HEK293T (cell line): ENCODE measurements around the gene RNU5B-1.

ENCODE experiments used
- L3MBTL2 ChIP-seq: fragments of 450-650 bp; conservative IDR thresholded peaks from 2 replicates; pipeline ENCODE4 v1.6.1; 2016; ENCODE audit warnings: mild to moderate bottlenecking
- SP1 ChIP-seq: fragments of 450-650 bp; IDR thresholded peaks from 2 replicates; pipeline ENCODE4 v1.6.1; 2017

DNA sequence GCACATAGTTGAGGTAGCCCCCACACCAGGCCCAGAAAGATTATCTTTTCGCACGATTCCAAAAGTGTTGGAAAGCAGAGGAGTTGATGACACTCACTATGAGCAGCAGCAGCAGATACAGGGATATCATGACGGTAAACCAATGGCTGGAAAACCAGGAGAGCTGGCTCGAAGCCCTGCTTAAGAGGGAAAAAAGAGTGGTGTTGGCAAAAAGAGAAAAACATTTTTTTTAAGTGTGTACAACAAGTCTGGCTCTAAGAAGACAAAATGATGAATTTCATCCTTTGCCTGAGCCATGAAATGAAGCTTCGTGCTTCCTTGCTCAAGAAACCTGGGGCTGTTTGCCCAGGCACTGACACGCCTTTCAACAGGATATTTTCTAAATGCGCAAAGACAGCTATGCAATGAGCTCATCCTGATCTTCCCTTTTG, 45.1 kb upstream of the RNU5B-1 start:
- TF ChIP-seq L3MBTL2 (no peak), SP1 (no peak)
